HG02588 (cell line): Measurements from ENCODE around the gene TUSC2.
A peak's percentile ranks its signal among the peaks of the same experiment; 100 is the strongest.
"Not testable (repeated sequence)": the region's sequence is repeated elsewhere in the genome, so short reads cannot be mapped to it uniquely, and the experiment has no call there.

Experiments used
- ATAC-seq: cut with Tn5 transposase; IDR thresholded peaks from one replicate; pipeline ENCODE4 v1.9.1; 2021; ENCODE audit warnings: mild to moderate bottlenecking, moderate library complexity; ENCODE audit not compliant: unreplicated experiment

TUSC2 gene

GRCh38 chr3:50319894-50320625, 8.0 kb downstream of the TUSC2 start:
- ATAC-seq = no peak

DNA sequence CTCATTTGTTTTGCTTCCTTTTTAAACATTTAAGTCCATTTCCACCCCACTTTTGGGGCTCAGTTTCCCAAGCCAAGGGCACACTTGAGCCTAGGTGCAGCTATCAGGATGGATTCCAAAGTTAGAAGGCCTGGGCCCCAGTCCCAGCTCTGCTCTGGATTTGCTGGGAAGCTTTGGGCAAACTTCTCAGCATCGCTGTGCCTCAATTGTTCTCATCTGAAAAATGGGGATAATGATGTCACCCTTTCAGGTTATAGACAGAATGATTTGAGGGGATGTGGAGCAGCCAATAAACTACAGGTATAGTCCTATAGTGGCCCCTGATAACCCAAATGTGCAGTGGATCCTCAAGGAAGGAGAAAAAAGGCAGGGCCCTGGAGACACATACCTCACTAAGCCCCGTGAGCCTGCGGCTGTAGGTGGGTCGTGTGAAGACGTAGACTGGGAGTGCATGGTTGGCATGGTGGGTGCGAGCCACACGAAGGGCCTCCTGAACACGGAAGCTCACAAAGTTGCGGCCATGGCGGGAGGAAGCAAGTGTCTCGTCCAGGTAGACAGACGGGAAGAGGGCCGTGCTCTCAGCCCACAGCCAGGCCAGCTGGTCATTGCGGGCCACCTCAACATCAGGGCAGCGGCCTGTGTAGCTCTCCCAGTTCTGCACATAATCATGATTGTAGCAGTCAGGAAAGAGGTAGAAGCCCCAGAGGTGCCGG, 8.7 kb downstream of the TUSC2 start:
- ATAC-seq = no peak

GRCh38 chr3:50318615-50319014, 9.4 kb downstream of the TUSC2 start:
- no peak for ATAC-seq

- no peak for ATAC-seq
These were observed 9.9 kb downstream of the TUSC2 start for GRCh38 chr3:50318163-50318562.

DNA sequence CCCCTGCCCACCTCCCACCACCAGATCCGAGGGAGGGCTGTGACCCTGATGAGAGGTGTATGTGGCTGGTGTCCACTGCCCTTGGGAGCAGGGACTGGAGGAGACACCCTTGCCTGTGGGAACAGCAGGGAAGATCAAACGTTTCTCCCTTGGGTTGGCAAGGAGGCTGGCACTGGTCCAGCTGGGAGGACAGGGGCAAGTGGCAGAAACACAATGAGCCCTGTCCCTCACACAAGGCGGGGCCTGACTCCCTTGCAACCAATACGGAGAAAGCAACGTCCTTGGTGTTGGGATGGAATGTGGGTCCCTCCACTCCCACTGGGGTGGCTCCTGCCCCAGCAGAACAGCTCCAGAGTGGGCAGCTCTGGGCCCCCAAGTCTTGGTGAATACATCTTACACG, 10.7 kb downstream of the TUSC2 start:
- no peak for ATAC-seq

GRCh38 chr3:50316657-50317242, 11.3 kb downstream of the TUSC2 start:
- ATAC-seq = no peak

DNA sequence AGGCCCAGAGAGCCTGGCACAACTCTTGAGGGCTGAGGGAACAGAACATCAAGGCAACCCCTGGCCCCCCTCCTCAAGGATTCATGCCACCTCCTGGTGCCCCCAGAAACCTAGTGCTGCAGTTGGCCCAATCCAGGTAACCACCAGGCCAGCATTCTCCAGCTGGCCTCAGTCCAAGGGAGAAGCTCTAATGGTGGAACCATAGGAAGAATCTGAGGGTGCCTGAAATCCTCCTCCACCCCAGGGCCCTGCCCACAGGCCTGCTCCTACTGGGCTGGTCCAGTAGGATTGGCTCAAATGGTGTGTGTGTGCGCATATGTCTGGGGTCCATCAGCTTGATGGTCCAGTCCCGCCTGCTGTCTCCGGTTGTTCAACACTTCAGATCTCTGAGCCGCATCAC, 13.2 kb downstream of the TUSC2 start:
- ATAC-seq = no peak

GRCh38 chr3:50314342-50314741, 13.7 kb downstream of the TUSC2 start:
- no peak for ATAC-seq

DNA sequence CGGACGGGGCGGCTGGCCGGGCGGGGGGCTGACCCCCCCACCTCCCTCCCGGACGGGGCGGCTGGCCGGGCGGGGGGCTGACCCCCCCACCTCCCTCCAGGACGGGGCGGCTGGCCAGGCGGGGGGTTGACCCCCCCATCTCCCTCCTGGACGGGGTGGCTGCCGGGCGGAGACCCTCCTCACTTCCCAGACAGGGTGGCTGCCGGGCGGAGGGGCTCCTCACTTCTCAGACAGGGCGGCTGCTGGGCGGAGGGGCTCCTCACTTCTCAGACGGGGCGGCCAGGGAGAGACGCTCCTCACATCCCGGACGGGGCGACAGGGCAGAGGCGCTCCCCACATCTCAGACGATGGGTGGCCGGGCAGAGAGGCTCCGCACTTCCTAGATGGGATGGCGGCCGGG, 16.0 kb downstream of the TUSC2 start:
- ATAC-seq = not testable (repeated sequence)

DNA sequence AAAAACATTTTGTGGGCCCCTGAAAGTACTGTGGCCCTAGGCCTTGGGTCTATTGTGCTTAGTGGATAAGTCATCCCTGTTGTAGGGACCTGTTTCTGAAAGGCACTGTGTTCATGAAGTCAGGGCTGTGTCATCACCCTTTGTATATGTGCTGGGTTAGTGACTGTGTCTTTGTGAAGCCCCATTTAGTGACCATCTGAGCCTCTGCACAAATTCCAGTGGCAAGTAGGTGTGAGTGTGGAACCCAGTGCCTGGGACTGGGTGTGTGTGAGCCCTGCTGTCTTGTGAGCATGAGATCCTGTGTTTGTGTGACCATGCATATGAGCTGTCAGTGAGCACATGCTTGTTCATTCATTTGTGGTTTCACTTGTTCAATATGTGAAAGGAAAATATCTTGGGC, 23.4 kb downstream of the TUSC2 start:
- no peak for ATAC-seq

GRCh38 chr3:50303013-50303815, 24.8 kb downstream of the TUSC2 start, which contains the start of gene HYAL1:
Gene HYAL1, minus strand, starts transcription at chr3:50303574. Its CDS starts 618 bp downstream, at chr3:50302956.
- no peak for ATAC-seq

DNA sequence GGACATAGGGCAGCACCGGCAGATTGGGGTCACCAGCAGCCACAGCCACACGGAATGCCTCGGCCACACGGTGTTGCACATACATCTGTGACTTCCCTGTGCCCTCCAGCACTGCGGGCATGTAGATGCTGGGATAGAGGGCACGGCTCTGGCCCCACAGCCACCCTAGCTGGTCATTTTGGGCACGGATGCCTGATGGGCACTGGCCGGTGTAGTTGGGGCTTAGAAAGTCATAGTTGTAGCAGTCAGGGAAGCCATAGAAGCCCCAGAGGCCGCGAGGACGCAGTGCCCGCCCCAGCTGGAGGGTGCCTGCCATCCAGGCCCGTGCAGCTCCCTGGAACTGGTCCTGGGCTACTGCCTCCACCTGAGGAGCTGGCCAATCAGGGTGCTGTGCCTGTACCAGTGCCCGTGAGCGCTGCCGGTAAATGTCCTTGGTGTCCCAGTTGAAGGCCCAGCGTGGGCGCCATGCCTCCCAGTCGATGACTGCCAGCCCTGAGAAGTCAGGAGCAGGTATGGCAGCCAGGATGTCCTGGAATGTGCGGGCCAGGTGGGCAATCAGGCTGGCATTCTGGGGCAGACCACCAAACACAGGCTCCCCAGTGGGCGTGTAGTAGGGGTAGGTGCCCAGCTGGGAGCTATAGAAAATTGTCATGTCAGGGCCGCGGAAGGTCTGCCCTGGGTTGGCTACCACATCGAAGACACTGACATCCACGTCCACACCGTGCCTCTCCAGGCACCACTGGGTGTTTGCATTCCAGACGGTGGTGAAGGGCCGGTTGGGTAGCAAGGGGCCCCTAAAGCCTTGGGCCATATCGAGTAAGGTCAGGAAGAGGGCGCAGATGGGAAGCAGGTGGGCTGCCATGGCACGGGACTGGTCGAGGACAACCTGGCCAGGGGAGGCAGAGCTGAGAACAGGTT, 25.7 kb downstream of the TUSC2 start:
- ATAC-seq = no peak

- ATAC-seq = no peak
These were observed 27.3 kb downstream of the TUSC2 start for GRCh38 chr3:50300681-50301254.

DNA sequence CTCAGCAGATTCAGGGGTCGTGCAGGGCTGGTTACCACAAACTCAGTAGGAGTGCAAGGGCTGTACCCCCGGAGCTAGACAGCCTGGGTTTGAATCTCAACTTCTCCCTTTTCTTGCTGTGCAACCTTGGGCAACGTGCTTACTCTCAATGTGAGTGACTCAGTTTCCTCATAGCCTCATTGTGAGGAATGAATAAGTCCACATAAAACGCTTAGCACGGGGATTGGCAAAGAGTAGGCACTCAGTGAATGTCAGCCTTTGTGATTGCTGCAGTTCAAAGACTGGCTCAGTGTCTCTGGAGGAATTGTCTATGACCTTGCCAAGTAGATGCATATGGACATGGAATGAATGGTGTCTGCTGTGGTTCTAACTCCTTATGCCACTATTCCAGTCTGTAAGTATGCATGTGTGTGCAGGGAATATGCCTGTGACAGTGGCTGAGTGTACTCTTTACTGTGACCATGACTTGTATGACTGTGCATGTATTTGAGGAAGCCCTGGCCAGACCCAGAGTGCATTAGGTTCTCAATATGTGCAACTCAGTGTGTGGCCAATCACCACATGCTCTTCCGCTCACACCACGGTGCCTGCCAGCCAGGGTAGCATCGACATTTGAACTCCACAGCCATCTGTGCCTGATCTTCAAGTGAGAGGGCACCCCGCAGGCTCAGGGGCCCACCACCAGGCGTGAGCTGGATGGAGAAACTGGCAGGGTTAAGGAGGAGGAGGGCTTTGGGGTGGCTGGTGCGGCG, 27.9 kb downstream of the TUSC2 start:
- ATAC-seq = no peak

DNA sequence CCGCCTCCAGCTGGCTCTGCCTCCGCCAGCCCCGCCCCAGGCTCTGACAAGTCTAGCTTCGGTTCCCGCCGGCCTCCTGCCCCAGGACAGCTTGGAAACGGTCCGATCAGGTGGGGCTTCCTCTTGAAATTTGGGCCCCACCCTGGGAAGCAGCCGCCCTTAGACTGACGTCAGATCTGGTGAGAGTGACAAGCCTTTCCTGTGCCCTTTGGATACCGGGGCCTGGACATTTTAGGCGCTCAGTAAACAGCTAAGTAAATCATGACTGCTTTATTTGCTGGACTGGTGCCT, 28.4 kb downstream of the TUSC2 start:
- ATAC-seq = no peak

DNA sequence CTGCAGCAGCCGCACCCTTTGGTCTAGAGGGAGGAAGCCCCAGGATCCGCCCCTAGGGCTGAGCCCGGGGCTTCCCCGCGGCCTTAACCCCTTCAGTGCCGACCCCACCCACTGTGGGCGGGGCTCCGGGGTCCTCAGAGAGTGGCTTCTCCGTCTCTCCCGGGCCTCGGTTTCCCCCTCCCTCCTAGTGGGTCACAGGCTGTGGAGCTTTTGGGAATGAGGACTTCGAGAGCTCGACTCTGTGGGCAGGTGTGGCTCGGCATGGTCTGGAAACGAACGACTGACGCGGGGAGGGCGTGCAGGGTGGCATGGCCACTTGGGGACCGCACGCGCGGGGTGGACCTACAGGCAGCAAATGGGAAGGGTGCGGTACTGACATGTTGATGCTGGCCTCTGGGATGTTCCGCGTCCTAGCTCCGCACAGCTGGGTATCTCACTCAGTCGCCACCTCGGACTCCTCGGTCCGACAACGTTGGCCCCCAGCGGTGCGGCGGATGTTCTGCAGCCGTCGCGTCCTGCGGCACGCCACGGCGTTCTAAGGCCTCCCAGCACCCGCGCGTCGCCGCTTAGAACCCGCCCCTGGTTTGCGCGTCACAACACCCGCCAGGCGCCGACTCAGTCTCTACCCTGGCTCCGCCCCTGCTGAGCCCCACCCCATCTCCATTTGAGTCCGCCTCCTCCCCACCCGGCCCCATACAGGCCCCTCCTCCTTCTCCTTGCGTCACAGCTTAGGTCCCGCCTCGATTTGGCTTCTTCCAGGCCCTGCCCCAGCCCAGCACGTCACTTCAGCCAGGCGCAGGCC, 29.0 kb downstream of the TUSC2 start, which contains the start of the genes HYAL3 and NAA80:
Gene HYAL3 (minus strand): TSS at position 570 of the 802 bp plus-strand sequence. CDS start 3,803 bp downstream, outside the sequence.
Gene NAA80 (minus strand): TSS at position 570 of the 802 bp plus-strand sequence. CDS start 1,942 bp downstream, outside the sequence.
- peak; percentile 86 for ATAC-seq

DNA sequence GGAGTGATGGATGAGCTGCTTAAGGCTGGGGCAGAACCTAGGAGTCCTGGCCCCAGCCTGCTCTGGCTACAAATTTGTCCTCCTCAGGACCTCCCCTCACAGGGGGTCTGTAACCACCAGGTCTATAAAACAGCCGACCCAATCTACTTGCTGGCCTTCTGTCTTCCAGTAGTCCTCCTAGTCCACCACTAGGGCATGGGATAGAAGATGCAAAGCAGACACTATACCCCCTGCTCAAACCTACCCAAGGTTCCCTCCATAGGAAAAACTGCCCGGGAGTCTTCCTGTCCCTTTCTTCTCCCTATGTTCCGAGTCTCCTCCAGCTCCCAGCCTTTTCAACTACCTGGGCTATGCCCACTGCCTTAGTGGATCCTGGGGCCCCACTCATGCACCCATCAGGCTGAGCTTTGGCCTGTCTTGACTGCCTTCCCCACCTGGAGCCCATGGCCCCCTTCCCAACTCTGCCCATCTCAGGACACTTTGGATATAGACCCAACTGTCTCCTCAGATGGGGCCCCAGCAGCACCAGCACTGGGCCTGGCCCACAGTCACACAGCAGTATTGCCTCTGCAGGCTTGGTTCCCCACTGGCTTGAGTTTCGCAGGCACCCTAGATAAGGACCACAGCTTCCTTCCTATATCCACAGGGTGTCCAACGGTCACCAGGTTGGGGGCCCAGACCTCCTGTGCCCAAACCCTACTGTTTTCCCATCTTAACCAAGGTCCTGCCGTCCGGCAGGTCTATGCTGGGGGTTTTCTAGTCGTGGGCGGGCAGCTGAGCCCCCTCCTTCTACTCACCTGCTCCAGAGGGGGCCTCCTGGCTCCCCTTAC, 29.9 kb downstream of the TUSC2 start:
- no peak for ATAC-seq
